HL-60 (cell line): ENCODE results near the gene INHA.

Experiments used
- GABPA ChIP-seq: IDR thresholded peaks from 2 replicates; pipeline ENCODE4 v1.6.1; 2012; ENCODE audit warnings: low read depth
- POLR2AphosphoS5 ChIP-seq: IDR thresholded peaks from 2 replicates; pipeline ENCODE4 v1.6.1; 2012; ENCODE audit warnings: low read depth
- TF ChIP-seq, protein P1 (sequence below): IDR thresholded peaks from one replicate; pipeline ENCODE4 v1.5.1; 2011; ENCODE audit warnings: low read length, control low read depth, inconsistent platforms; ENCODE audit not compliant: insufficient read depth

DNA sequence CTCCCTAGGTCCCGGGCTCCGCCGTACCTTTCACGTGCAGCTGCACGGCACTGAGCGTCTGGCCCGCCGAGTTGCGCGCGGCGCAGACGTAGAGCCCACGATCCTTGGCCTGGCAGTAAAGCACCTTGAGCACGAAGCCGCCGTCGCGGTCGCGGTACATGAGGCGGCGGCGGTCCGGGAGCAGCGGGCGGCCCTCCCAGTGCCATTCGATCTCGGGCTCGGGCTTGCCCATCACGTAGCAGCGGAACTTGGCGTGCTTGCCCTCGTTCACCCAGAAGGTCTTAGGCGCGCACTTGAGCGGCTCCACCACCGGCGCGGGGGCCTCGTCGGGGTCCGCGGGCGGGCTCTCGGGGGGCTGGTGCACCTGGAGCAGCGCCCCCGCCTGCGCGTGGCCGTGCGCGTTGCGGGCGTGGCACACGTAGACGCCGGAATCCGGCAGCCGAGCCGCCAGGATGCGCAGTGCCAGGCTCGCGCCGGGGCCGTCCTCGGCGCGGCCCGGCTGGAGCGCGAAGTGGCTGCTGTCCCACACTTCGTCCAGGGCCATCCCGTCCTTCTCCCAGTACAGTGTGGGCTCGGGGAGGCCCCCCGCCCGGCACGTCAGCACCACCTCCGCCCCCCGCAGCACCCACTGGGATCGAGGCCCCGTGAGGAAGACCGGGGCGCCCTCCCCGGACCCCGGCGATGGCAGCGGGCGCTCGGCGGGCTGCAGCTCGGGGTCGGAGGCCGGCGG is 1.8 kb upstream of the INHA start:
- TF ChIP-seq POLR2AphosphoS5 (no peak), GABPA (no peak)
- TF ChIP-seq, protein P1, sequence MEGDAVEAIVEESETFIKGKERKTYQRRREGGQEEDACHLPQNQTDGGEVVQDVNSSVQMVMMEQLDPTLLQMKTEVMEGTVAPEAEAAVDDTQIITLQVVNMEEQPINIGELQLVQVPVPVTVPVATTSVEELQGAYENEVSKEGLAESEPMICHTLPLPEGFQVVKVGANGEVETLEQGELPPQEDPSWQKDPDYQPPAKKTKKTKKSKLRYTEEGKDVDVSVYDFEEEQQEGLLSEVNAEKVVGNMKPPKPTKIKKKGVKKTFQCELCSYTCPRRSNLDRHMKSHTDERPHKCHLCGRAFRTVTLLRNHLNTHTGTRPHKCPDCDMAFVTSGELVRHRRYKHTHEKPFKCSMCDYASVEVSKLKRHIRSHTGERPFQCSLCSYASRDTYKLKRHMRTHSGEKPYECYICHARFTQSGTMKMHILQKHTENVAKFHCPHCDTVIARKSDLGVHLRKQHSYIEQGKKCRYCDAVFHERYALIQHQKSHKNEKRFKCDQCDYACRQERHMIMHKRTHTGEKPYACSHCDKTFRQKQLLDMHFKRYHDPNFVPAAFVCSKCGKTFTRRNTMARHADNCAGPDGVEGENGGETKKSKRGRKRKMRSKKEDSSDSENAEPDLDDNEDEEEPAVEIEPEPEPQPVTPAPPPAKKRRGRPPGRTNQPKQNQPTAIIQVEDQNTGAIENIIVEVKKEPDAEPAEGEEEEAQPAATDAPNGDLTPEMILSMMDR: no peak
